GM15510 (cell line): ENCODE data around the gene CCDC142.

ENCODE experiments used
- POLR2A ChIP-seq: IDR thresholded peaks from 3 replicates; pipeline ENCODE4 v1.6.1; 2011; ENCODE audit warnings: borderline replicate concordance; ENCODE audit not compliant: insufficient read length; ENCODE audit errors: extremely low read depth

CCDC142 gene

GRCh38 chr2:74429487-74430451 is 53.0 kb downstream of the CCDC142 start:
- no peak for TF ChIP-seq POLR2A

DNA sequence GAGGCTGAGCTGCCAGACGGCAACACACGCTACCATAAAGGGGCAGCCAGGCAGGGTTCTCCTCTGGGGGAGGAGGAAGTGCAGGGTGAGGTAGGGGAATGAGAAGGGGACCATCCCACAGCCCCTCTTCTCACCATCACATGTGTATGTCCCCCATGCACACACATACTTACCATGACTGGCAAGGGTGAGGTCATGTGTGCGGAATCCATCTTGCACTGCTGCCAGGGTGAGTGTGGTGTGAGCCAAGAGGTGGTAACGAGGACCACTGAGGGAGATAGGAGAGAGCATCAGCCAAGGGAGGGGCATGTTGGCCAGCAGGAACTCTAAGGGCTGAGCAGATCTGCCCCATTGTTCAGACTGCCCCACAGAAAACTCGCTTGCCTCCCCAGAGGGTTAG is 54.1 kb downstream of the CCDC142 start:
- TF ChIP-seq POLR2A: no peak

DNA sequence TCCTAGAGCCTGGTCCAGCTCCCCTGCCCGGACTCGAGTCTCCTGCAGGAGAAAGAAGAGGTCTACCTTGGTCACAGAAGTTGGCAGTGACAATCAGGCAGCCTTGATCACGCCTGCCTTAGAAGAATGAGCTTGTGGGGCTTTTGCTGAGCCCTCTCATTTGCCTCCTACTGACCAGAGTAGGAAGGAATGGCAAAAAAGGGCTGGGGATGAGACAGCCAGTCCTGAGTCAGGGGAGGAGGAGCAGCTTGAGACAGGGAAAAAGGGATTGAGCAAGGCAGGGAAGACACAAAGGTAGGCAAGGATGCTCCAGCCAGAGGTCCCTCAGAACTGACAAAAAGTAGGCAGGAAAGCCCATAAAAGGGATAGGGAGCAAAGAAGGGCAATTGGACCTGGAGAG is 55.2 kb downstream of the CCDC142 start:
- TF ChIP-seq POLR2A: no peak

- TF ChIP-seq POLR2A: no peak
These were observed 56.5 kb downstream of the CCDC142 start for GRCh38 chr2:74426181-74426758.

- no peak for TF ChIP-seq POLR2A
These were observed 57.3 kb downstream of the CCDC142 start for GRCh38 chr2:74425523-74425922.

DNA sequence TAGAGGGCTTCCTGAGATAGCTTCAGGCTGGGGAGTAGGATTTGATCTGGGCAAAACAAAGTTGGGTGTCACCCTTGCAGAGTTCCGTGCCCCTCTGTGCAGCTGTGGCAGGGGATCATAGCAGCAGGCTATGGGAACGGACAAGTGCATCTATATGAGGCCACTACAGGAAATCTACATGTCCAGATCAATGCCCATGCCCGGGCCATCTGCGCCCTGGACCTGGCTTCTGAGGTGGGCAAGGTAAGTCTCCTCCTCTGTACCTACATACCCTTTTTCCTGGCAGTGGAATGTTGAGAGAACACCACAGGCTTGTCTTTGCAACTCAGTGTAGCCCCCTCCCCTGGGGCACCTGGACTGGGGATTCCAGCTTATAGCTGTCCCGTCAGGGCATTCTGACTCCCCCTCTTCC is 57.8 kb downstream of the CCDC142 start:
- no peak for TF ChIP-seq POLR2A

DNA sequence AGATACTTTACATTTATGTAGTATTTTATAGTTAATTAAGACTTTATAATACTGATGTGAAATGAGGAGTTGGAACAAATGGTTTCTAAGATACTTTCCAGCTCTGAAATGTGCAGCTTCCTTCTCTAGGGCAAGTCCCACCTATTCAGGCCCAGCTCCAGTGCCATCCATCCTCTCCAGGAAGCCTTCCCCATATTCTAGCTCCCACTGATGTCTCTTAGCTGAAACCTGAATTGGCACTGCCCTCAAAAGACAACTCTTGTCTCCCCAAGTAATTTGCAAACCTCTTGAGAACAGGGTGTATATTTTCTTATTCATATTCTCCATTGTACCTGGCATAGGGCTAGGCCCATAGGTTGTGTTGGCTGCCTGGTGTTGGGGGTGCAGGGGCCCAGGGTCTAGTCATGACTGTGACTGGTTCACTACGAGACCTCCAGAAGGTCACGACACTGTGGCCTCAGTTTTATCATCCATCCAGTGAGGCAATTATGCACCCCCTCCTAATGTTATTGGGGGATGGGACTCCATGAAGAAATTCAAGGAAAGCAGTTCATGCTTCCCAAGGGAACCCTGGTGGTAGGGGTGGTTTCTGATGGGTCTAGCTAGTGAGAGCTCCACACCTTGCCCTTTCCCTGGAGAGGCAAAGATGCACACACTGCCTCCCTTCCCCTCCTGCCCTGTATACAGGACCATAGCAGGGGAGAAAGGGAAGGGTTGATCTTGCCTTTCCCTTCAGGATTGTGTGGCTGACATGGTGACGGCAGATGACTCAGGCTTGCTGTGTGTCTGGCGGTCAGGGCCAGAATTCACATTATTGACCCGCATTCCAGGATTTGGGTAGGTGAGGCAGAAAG is 58.4 kb downstream of the CCDC142 start:
- TF ChIP-seq POLR2A: no peak
